C4-2B (cell line): ENCODE measurements around the gene TEX35.

Source experiments
- CTCF ChIP-seq: fragments of 450-650 bp; conservative IDR thresholded peaks from 2 replicates; pipeline ENCODE4 v1.5.1; 2017; ENCODE audit warnings: mild to moderate bottlenecking
- ZFX ChIP-seq: fragments of 450-650 bp; IDR thresholded peaks from 2 replicates; pipeline ENCODE4 v1.6.1; 2017

- TF ChIP-seq CTCF: no peak
- no peak for TF ChIP-seq ZFX
These were observed 16.6 kb downstream of the TEX35 start for GRCh38 chr1:178529364-178530036.
